HCT116 (cell line): ENCODE results near the gene ZNF496. TPM values are rescaled to one million over a fixed set of nuclear protein-coding genes. Genes with fewer than 3 reads are reported as not detected.
"Not testable (repeated sequence)": the region's sequence is repeated elsewhere in the genome, so short reads cannot be mapped to it uniquely, and the experiment has no call there.

Source experiments
- ATAC-seq: fragments of 200-7000 bp; cut with Tn5 transposase; 2 replicates; pipeline ENCODE4 v1.9.1; 2020; ENCODE audit warnings: mild to moderate bottlenecking, moderate library complexity
- BruUV-seq: library from RNA; stranded (reverse); fragments of 400-500 nt; replicated peaks from 2 replicates; lab custom pipeline; 2021; lab: Mats Ljungman, UMichigan
- CTCF ChIA-PET: fragments of 300-600 bp; sonication (Branson Sonifier 250); formaldehyde crosslinking; loops from one replicate; lab custom pipeline; 2021; ENCODE audit warnings: antibody characterized with exemption; lab: Charles Lee
- POLR2A ChIA-PET: fragments of 300-600, 350-600 bp; sonication (Branson Sonifier 250); formaldehyde crosslinking; loops from one replicate; lab custom pipeline; 2021; ENCODE audit warnings: antibody characterized with exemption; lab: Charles Lee
- RAD21 ChIA-PET, 2 experiments: fragments of 300-600 bp; sonication (Branson Sonifier 250); formaldehyde crosslinking; loops; one replicate each; lab custom pipeline; 2023; ENCODE audit warnings: low total read pairs in 2 of 2; ENCODE audit not compliant: uncharacterized antibody in 2 of 2, unreplicated experiment in 2 of 2, low non-redundant PET in 1 of 2; lab: Charles Lee
- DNase-seq: peaks from one replicate; pipeline ENCODE4 v3.0.0-alpha.2; 2010; ENCODE audit warnings: low read depth, low spot score
- H2AFZ ChIP-seq: fragments of 200-600 bp; shearing (Covaris generic), sonication (generic); 2 replicates; pipeline ENCODE4 v1.6.1; 2017; ENCODE audit warnings: low read depth, mixed run types, mixed read lengths, antibody characterized with exemption, low read length; ENCODE audit not compliant: poor library complexity, severe bottlenecking
- H3K27ac ChIP-seq: 2 replicates; pipeline ENCODE4 v1.5.1; 2012; ENCODE audit warnings: low read depth, low read length
- H3K27me3 ChIP-seq: fragments of 200-600 bp; sonication (generic); 2 replicates; pipeline ENCODE4 v1.6.1; 2016; ENCODE audit warnings: mixed run types, low read length, mixed read lengths; ENCODE audit not compliant: insufficient read depth
- H3K36me3 ChIP-seq, 2 experiments: fragments of 200-500 bp in 1 of 2; fragments of 200-600 bp in 1 of 2; sonication (Bioruptor generic) in 1 of 2; sonication (generic) in 1 of 2; 2 replicates each; pipeline versions ENCODE4 v1.5.1 to v1.6.1; 2014 to 2016; ENCODE audit warnings: low read length in 2 of 2, inconsistent platforms in 1 of 2, mixed read lengths in 1 of 2, mixed run types in 1 of 2; ENCODE audit not compliant: insufficient read depth in 2 of 2, control insufficient read depth in 1 of 2
- H3K4me1 ChIP-seq, 2 experiments: fragments of 200-600 bp in 1 of 2; sonication (generic) in 1 of 2; 2 replicates each; pipeline versions ENCODE4 v1.5.1 to v1.6.1; 2012 to 2017; ENCODE audit warnings: low read length in 2 of 2, inconsistent platforms in 1 of 2, mild to moderate bottlenecking in 1 of 2, mixed read lengths in 1 of 2, mixed run types in 1 of 2, moderate library complexity in 1 of 2; ENCODE audit not compliant: insufficient read depth in 2 of 2, control insufficient read depth in 1 of 2
- H3K4me2 ChIP-seq: fragments of 200-600 bp; sonication (generic); 2 replicates; pipeline ENCODE4 v1.6.1; 2017; ENCODE audit warnings: mixed run types, low read length, mixed read lengths
- H3K4me3 ChIP-seq, 2 experiments: fragments of 200-600 bp in 1 of 2; sonication (generic) in 1 of 2; replicated peaks in 1 of 2; 2 replicates each; pipeline ENCODE4 v1.5.1; 2011 to 2016; ENCODE audit warnings: low read length in 2 of 2, control low read depth in 1 of 2, low read depth in 1 of 2, mild to moderate bottlenecking in 1 of 2, mixed read lengths in 1 of 2, mixed run types in 1 of 2
- H3K79me2 ChIP-seq: fragments of 200-600 bp; sonication (generic); 2 replicates; pipeline ENCODE4 v1.6.1; 2017; ENCODE audit warnings: mild to moderate bottlenecking, mixed run types, low read length, moderate library complexity, mixed read lengths; ENCODE audit not compliant: insufficient read depth
- H3K9ac ChIP-seq: fragments of 200-600 bp; sonication (generic); 2 replicates; pipeline ENCODE4 v1.6.1; 2016; ENCODE audit warnings: low read length, mixed read lengths
- H3K9me2 ChIP-seq: fragments of 200-600 bp; sonication (generic), shearing (Covaris generic); 2 replicates; pipeline ENCODE4 v1.6.1; 2017; ENCODE audit warnings: mixed run types, mild to moderate bottlenecking, moderate library complexity; ENCODE audit not compliant: insufficient read depth
- H3K9me3 ChIP-seq, 2 experiments: fragments of 200-500 bp in 1 of 2; fragments of 200-600 bp in 1 of 2; sonication (Bioruptor generic) in 1 of 2; sonication (generic) in 1 of 2; 2 replicates each; pipeline ENCODE4 v1.6.1; 2014 to 2017; ENCODE audit warnings: low read length in 2 of 2, mixed read lengths in 2 of 2, inconsistent platforms in 1 of 2, low read depth in 1 of 2, mild to moderate bottlenecking in 1 of 2, mixed run types in 1 of 2, moderate library complexity in 1 of 2; ENCODE audit not compliant: control insufficient read depth in 1 of 2, insufficient read depth in 1 of 2
- H4K20me1 ChIP-seq: fragments of 200-600 bp; sonication (generic), shearing (Covaris generic); 2 replicates; pipeline ENCODE4 v1.6.1; 2017; ENCODE audit warnings: mixed run types, mild to moderate bottlenecking, moderate library complexity; ENCODE audit not compliant: insufficient read depth
- CBX3 ChIP-seq: IDR thresholded peaks from 2 replicates; pipeline ENCODE4 v1.6.1; 2012; ENCODE audit warnings: low read depth
- EGR1 ChIP-seq: IDR thresholded peaks from 2 replicates; pipeline ENCODE4 v1.6.1; 2012; ENCODE audit warnings: low read depth
- EZH2 ChIP-seq: fragments of 200-600 bp; sonication (generic); IDR thresholded peaks from 2 replicates; pipeline ENCODE4 v1.6.1; 2017; ENCODE audit warnings: antibody characterized with exemption, mixed run types
- FOSL1 ChIP-seq: IDR thresholded peaks from 2 replicates; pipeline ENCODE4 v1.6.1; 2012; ENCODE audit warnings: low read depth
- SP1 ChIP-seq: IDR thresholded peaks from 2 replicates; pipeline ENCODE4 v1.6.1; 2012; ENCODE audit warnings: low read depth
- SRF ChIP-seq: IDR thresholded peaks from 2 replicates; pipeline ENCODE4 v1.6.1; 2012; ENCODE audit warnings: low read depth
- YY1 ChIP-seq: IDR thresholded peaks from 2 replicates; pipeline ENCODE4 v1.6.1; 2011; ENCODE audit warnings: low read length, low read depth, moderate library complexity, mild to moderate bottlenecking; ENCODE audit not compliant: insufficient replicate concordance; ENCODE audit errors: extremely low read depth
- ZNF274 ChIP-seq: fragments of 200-500 bp; sonication (Bioruptor generic); IDR thresholded peaks from 2 replicates; pipeline ENCODE4 v1.6.1; 2014; ENCODE audit warnings: mild to moderate bottlenecking, low read depth, low read length, inconsistent platforms
- intact Hi-C: fragments of 100-400 bp; cut with micrococcal nuclease; formaldehyde crosslinking; loops from 2 replicates; pipeline ENCODE4 v1.10.0; 2022
- total RNA-seq: library from RNA; stranded (reverse); gene quantifications from one replicate; pipeline ENCODE4 v1.2.1, GENCODE V29; 2021; ENCODE audit not compliant: unreplicated experiment

Gene ZNF496
- total RNA-seq, 1 experiment from 2014 or later: 37.4 TPM

- Histone ChIP-seq H3K4me3 (no peak overlapping the region), H3K79me2 (no peaks in the 10 kb centered on the region), H2AFZ (no peak overlapping the region), H3K9me3 (no peaks in the 10 kb centered on the region; a peak in 1 of 4 replicates), H3K9me2 (no peaks in the 10 kb centered on the region), H3K4me2 (no peak overlapping the region)
- ChIA-PET POLR2A (no interaction called here), RAD21 (no interaction called here)
- no peak for TF ChIP-seq SP1
- TF ChIP-seq CBX3: no peak
- no peak for TF ChIP-seq EGR1
- TF ChIP-seq, all 23 proteins: peak for 0
- no peak for ATAC-seq
- Histone ChIP-seq H3K9ac (no peak overlapping the region), H3K36me3 (no peaks in the 10 kb centered on the region), H3K4me1 (no peaks in the 10 kb centered on the region), H3K27me3 (no peaks in the 10 kb centered on the region), H4K20me1 (no peaks in the 10 kb centered on the region), H3K27ac (no peak overlapping the region)
- CTCF ChIA-PET: no interaction called here
- intact Hi-C loops: no loop called here
- no TSS peak for BruUV-seq
- DNase-seq: no peak
These were observed 65.6 kb downstream of the ZNF496 start for GRCh38 chr1:247266053-247266452.

DNA sequence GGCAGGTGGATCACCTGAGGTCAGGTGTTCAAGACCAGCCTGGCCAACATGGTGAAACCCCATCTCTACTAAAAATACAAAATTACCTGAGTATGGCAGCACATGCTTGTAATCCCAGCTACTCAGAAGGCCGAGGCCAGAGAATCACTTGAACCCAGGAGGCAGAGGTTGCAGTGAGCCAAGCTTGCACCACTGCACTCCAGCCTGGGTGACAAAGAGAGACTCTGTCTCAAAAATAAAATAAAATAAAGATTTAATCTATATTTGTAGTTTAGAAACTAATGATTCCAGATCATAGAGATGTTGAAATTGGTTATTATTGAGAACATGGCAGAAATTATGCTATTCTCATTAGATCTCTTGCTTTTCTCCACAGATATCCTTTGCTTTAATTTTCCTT, 75.9 kb downstream of the ZNF496 start, which contains the start of gene VN1R5:
Gene VN1R5, plus strand, starts transcription at position 301 of the 400 bp plus-strand sequence.
- H3K36me3 ChIP-seq, H3K9me3 ChIP-seq, H4K20me1 ChIP-seq, intact Hi-C loops, H3K79me2 ChIP-seq, BruUV-seq, POLR2A ChIA-PET, ATAC-seq, H3K4me1 ChIP-seq, H3K4me3 ChIP-seq, RAD21 ChIA-PET, DNase-seq, H3K27me3 ChIP-seq, H3K9me2 ChIP-seq, H3K27ac ChIP-seq, H2AFZ ChIP-seq, H3K9ac ChIP-seq, CTCF ChIA-PET, H3K4me2 ChIP-seq: not testable (repeated sequence)

DNA sequence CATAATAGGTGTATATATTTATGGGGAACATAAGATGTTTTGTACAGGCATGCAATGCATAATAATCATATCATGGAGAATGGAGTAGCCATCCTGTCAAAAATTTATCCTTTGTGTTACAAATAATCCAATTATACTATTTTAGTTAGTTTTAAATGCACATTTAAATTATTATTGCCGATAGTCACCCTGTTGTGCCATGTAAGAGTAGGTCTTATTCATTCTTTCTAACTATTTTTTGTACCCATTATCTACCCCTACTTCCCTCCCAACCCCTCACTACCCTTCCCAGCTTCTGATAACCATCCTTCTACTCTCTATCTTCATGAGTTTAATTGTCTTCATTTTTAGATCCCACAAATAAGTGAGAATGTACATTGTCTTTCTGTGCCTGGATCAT, 84.1 kb downstream of the ZNF496 start:
- ChIA-PET CTCF (no interaction called here), RAD21 (no interaction called here), POLR2A (no interaction called here)
- TF ChIP-seq EZH2 (no peak), SRF (no peak), EGR1 (no peak), FOSL1 (no peak), YY1 (no peak), ZNF274 (no peak)
- H3K36me3 ChIP-seq: no peaks in the 10 kb centered on the region
- DNase-seq (no peak), ATAC-seq (no peak)
- no peaks in the 10 kb centered on the region for H3K27me3 ChIP-seq
- H3K9me3 ChIP-seq: no peaks in the 10 kb centered on the region
- no peak overlapping the region for H3K4me2 ChIP-seq
- no peaks in the 10 kb centered on the region for H4K20me1 ChIP-seq
- BruUV-seq: no TSS peak
- no peak overlapping the region for H3K4me3 ChIP-seq
- no peaks in the 10 kb centered on the region for H3K9me2 ChIP-seq
- intact Hi-C loops: no loop called here
- H2AFZ ChIP-seq: no peak overlapping the region
- H3K79me2 ChIP-seq: no peaks in the 10 kb centered on the region
- H3K27ac ChIP-seq: no peak overlapping the region
- H3K4me1 ChIP-seq: no peaks in the 10 kb centered on the region
- no peak overlapping the region for H3K9ac ChIP-seq
